WTC11 (cell line): ENCODE measurements around the gene RALA. TPM values are rescaled to one million over a fixed set of nuclear protein-coding genes. Genes with fewer than 3 reads are reported as not detected.

Experiments
- ATAC-seq: fragments of 200-7000 bp; cut with Tn5 transposase; 2 replicates; pipeline ENCODE4 v1.10.0; 2021; ENCODE audit warnings: mild to moderate bottlenecking, moderate library complexity
- CTCF ChIA-PET: fragments of 300-600 bp; sonication (Branson Sonifier 250); formaldehyde crosslinking; loops from one replicate; lab custom pipeline; 2021; ENCODE audit warnings: antibody characterized with exemption; lab: Charles Lee
- POLR2A ChIA-PET: fragments of 350-600 bp; sonication (Branson Sonifier 250); formaldehyde crosslinking; loops from one replicate; lab custom pipeline; 2021; ENCODE audit warnings: antibody characterized with exemption; lab: Charles Lee
- DNase-seq: peaks from one replicate; pipeline ENCODE4 v3.0.0; 2021; ENCODE audit warnings: low spot score
- H3K27ac Mint-ChIP-seq: 2 replicates; pipeline ENCODE4 v1.8.0; 2021; ENCODE audit warnings: mixed read lengths
- H3K27me3 Mint-ChIP-seq: 2 replicates; pipeline ENCODE4 v1.8.0; 2021; ENCODE audit warnings: low read depth, mild to moderate bottlenecking, moderate library complexity, mixed read lengths
- H3K36me3 Mint-ChIP-seq: 2 replicates; pipeline ENCODE4 v1.8.0; 2021; ENCODE audit warnings: mixed read lengths
- H3K4me1 Mint-ChIP-seq: 2 replicates; pipeline ENCODE4 v1.8.0; 2022; ENCODE audit warnings: mixed read lengths
- H3K4me3 Mint-ChIP-seq: 2 replicates; pipeline ENCODE4 v1.8.0; 2021; ENCODE audit warnings: mild to moderate bottlenecking, moderate library complexity, mixed read lengths
- H3K9me3 Mint-ChIP-seq: 2 replicates; pipeline ENCODE4 v1.8.0; 2021; ENCODE audit warnings: mixed read lengths
- FOXP1 ChIP-seq: sonication (generic); formaldehyde crosslinking; IDR thresholded peaks from 2 replicates; pipeline ENCODE4 v1.8.0; 2022; ENCODE audit warnings: missing genetic modification reagents, mild to moderate bottlenecking, moderate library complexity, borderline replicate concordance
- GRHL2 ChIP-seq: fragments of 250-450 bp; sonication (Bioruptor Pico); IDR thresholded peaks from 2 replicates; pipeline ENCODE4 v1.8.0; 2022; ENCODE audit warnings: mild to moderate bottlenecking, moderate library complexity; ENCODE audit not compliant: insufficient replicate concordance, severe bottlenecking
- NFYB ChIP-seq: sonication (generic); formaldehyde crosslinking; conservative IDR thresholded peaks from 2 replicates; pipeline ENCODE4 v1.8.0; 2022; ENCODE audit warnings: low read depth, missing genetic modification reagents
- RELA ChIP-seq: sonication (generic); formaldehyde crosslinking; IDR thresholded peaks from 2 replicates; pipeline ENCODE4 v1.8.1; 2022; ENCODE audit warnings: missing genetic modification reagents, mild to moderate bottlenecking, borderline replicate concordance
- SP1 ChIP-seq: sonication (generic); formaldehyde crosslinking; conservative IDR thresholded peaks from 2 replicates; pipeline ENCODE4 v1.8.1; 2022; ENCODE audit warnings: missing genetic modification reagents
- TEAD4 ChIP-seq: sonication (generic); formaldehyde crosslinking; IDR thresholded peaks from 2 replicates; pipeline ENCODE4 v1.8.0; 2022; ENCODE audit warnings: mild to moderate bottlenecking, missing genetic modification reagents
- ZNF138 ChIP-seq: sonication (generic); formaldehyde crosslinking; conservative IDR thresholded peaks from 2 replicates; pipeline ENCODE4 v1.8.1; 2022; ENCODE audit warnings: mild to moderate bottlenecking, moderate library complexity, missing genetic modification reagents
- ZNF671 ChIP-seq: fragments of 250-450 bp; sonication (Bioruptor Pico); IDR thresholded peaks from 2 replicates; pipeline ENCODE4 v1.8.0; 2021; ENCODE audit warnings: mild to moderate bottlenecking
- total RNA-seq: library from RNA; stranded (reverse); gene quantifications from 3 replicates; pipeline ENCODE4 v1.2.3, GENCODE V29; 2021
- TF ChIP-seq, protein P1 (sequence below): sonication (generic); formaldehyde crosslinking; IDR thresholded peaks from 2 replicates; pipeline ENCODE4 v1.8.1; 2023; ENCODE audit warnings: mild to moderate bottlenecking, moderate library complexity, missing genetic modification reagents
- TF ChIP-seq, protein P2 (sequence below): sonication (generic); formaldehyde crosslinking; IDR thresholded peaks from 2 replicates; pipeline ENCODE4 v1.8.0; 2023; ENCODE audit warnings: missing genetic modification reagents, mild to moderate bottlenecking, borderline replicate concordance
- TF ChIP-seq, protein P3 (sequence below): fragments of 250-450 bp; sonication (Bioruptor Pico); IDR thresholded peaks from 2 replicates; pipeline ENCODE4 v1.9.0; 2021; ENCODE audit warnings: moderate library complexity, mild to moderate bottlenecking, inconsistent platforms, borderline replicate concordance
- TF ChIP-seq, protein P4 (sequence below): sonication (generic); formaldehyde crosslinking; IDR thresholded peaks from 2 replicates; pipeline ENCODE4 v1.8.1; 2022; ENCODE audit warnings: mild to moderate bottlenecking, moderate library complexity, missing genetic modification reagents
- TF ChIP-seq, protein P5 (sequence below): sonication (generic); formaldehyde crosslinking; IDR thresholded peaks from 2 replicates; pipeline ENCODE4 v1.8.0; 2022; ENCODE audit warnings: mild to moderate bottlenecking, missing genetic modification reagents

Gene RALA
- total RNA-seq, 1 experiment from 2014 or later, result 57.3 TPM

DNA sequence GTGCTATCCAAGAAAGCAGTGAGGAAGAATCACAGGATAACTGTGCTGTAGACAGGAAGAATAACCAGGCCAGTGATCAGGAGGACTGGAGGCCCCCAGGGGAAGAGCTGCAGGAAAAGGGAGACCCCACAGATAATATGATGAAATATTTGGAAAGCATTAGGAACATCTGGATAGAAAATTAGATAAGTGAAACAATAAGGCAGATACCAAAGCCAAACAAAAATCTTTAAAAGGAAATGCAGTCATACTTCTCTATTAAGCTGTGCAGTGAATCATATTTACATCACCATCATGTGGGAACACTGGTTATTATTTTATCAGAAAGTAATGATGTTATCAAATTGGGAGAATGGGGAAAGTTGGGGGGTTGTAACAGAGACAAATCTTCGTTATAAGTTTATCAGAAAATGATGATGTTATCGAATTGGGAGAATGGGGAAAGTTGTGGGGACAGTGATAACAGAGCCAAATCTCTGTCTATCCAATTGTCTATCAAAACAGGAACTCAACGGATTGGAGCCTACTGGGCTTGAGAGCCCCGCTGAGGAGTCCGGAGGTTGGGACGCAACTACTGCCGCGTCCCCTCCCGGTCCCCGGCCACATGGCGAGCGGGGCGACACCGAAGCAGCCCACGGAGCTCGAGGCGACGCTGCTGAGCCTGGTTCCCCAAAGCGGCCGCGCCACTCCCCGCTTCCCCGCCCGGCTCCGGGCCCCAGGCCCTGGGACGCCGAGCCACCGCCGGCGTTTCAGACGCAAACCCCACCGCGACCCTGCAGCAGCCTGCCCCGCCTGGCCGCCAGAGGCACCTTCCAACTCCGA, 14.0 kb upstream of the RALA start:
- ChIA-PET POLR2A (interaction anchor here (0.6 to 1.4 kb wide), 2 partner anchors 14 to 184 kb away, joined by 3 to 8 read pairs; partner anchors contain the start of gene RALA), CTCF (interaction anchor here (0.8 to 2.1 kb wide), 5 partner anchors 20 to 137 kb away, joined by 3 to 13 read pairs (median 3); no protein-coding TSS in a partner anchor)
- H3K27ac Mint-ChIP-seq, result no peak overlapping the region
- peaks cover 9% of the 10 kb centered on the region for H3K9me3 Mint-ChIP-seq
- DNase-seq (peak; percentile 65), ATAC-seq (peak; percentile 95)
- H3K4me1 Mint-ChIP-seq, result peaks cover 17% of the 10 kb centered on the region
- H3K4me3 Mint-ChIP-seq, result peak overlapping the region; percentile 65
- peaks cover 30% of the 10 kb centered on the region for H3K27me3 Mint-ChIP-seq
- TF ChIP-seq TEAD4 (CRISPR knock-in tag) (no peak), NFYB (CRISPR knock-in tag) (no peak), ZNF671 (CRISPR knock-in tag) (no peak), RELA (peak; percentile 45; the same call in 1 of the 2 replicates), FOXP1 (CRISPR knock-in tag) (peak; percentile 76; the same call in 1 of the 2 replicates), SP1 (CRISPR knock-in tag) (0 out of 2 replicates have a peak, but pooled peaks have one; percentile 43)
- TF ChIP-seq, protein P1, sequence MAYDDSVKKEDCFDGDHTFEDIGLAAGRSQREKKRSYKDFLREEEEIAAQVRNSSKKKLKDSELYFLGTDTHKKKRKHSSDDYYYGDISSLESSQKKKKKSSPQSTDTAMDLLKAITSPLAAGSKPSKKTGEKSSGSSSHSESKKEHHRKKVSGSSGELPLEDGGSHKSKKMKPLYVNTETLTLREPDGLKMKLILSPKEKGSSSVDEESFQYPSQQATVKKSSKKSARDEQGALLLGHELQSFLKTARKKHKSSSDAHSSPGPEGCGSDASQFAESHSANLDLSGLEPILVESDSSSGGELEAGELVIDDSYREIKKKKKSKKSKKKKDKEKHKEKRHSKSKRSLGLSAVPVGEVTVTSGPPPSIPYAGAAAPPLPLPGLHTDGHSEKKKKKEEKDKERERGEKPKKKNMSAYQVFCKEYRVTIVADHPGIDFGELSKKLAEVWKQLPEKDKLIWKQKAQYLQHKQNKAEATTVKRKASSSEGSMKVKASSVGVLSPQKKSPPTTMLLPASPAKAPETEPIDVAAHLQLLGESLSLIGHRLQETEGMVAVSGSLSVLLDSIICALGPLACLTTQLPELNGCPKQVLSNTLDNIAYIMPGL (CRISPR knock-in tag), result peak; percentile 76; the same call in 1 of the 2 replicates
- TF ChIP-seq, protein P2, sequence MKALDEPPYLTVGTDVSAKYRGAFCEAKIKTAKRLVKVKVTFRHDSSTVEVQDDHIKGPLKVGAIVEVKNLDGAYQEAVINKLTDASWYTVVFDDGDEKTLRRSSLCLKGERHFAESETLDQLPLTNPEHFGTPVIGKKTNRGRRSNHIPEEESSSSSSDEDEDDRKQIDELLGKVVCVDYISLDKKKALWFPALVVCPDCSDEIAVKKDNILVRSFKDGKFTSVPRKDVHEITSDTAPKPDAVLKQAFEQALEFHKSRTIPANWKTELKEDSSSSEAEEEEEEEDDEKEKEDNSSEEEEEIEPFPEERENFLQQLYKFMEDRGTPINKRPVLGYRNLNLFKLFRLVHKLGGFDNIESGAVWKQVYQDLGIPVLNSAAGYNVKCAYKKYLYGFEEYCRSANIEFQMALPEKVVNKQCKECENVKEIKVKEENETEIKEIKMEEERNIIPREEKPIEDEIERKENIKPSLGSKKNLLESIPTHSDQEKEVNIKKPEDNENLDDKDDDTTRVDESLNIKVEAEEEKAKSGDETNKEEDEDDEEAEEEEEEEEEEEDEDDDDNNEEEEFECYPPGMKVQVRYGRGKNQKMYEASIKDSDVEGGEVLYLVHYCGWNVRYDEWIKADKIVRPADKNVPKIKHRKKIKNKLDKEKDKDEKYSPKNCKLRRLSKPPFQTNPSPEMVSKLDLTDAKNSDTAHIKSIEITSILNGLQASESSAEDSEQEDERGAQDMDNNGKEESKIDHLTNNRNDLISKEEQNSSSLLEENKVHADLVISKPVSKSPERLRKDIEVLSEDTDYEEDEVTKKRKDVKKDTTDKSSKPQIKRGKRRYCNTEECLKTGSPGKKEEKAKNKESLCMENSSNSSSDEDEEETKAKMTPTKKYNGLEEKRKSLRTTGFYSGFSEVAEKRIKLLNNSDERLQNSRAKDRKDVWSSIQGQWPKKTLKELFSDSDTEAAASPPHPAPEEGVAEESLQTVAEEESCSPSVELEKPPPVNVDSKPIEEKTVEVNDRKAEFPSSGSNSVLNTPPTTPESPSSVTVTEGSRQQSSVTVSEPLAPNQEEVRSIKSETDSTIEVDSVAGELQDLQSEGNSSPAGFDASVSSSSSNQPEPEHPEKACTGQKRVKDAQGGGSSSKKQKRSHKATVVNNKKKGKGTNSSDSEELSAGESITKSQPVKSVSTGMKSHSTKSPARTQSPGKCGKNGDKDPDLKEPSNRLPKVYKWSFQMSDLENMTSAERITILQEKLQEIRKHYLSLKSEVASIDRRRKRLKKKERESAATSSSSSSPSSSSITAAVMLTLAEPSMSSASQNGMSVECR, result peak; percentile 10; the same call in 1 of the 2 replicates
- TF ChIP-seq, protein P3, sequence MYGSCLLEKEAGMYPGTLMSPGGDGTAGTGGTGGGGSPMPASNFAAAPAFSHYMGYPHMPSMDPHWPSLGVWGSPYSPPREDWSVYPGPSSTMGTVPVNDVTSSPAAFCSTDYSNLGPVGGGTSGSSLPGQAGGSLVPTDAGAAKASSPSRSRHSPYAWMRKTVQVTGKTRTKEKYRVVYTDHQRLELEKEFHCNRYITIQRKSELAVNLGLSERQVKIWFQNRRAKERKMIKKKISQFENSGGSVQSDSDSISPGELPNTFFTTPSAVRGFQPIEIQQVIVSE (CRISPR knock-in tag), result no peak
- TF ChIP-seq, protein P4, sequence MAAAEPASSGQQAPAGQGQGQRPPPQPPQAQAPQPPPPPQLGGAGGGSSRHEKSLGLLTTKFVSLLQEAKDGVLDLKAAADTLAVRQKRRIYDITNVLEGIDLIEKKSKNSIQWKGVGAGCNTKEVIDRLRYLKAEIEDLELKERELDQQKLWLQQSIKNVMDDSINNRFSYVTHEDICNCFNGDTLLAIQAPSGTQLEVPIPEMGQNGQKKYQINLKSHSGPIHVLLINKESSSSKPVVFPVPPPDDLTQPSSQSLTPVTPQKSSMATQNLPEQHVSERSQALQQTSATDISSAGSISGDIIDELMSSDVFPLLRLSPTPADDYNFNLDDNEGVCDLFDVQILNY, result no peak
- TF ChIP-seq, protein P5, sequence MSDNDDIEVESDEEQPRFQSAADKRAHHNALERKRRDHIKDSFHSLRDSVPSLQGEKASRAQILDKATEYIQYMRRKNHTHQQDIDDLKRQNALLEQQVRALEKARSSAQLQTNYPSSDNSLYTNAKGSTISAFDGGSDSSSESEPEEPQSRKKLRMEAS (CRISPR knock-in tag), result peak; percentile 80
- H3K36me3 Mint-ChIP-seq, result no peaks in the 10 kb centered on the region

DNA sequence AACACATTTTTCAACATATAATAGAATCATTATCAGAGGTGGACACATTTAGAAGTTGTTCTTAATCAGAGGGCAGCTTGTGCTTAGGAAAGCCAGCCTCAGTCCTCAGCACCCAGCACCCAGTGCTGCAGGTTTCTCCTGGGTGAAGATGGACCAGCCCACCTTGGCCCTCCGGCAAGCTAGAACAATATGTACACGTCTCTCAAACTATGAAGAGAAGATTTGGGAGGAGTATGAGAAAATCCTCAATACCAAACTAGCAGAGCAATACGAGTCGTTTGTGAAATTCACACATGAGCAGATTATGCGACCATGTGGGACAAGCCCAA, 13.5 kb upstream of the RALA start:
- Mint-ChIP-seq H3K4me1 (peaks cover 17% of the 10 kb centered on the region), H3K27me3 (peaks cover 30% of the 10 kb centered on the region), H3K9me3 (peaks cover 9% of the 10 kb centered on the region), H3K4me3 (peak overlapping the region; percentile 65), H3K27ac (no peak overlapping the region), H3K36me3 (no peaks in the 10 kb centered on the region)
- DNase-seq (no peak), ATAC-seq (peak; percentile 36; the same call in 1 of the 2 replicates)
- no peak for TF ChIP-seq GRHL2 (CRISPR knock-in tag)
- TF ChIP-seq ZNF138 (CRISPR knock-in tag), result no peak
- CTCF ChIA-PET, result interaction anchor here (0.6 to 2.1 kb wide), 6 partner anchors 12 to 136 kb away, joined by 3 to 13 read pairs (median 3); no protein-coding TSS in a partner anchor
- POLR2A ChIA-PET, result interaction anchor here (1.4 kb wide), 1 partner anchor 13 kb away, joined by 8 read pairs; the partner anchor contains the start of gene RALA
